Epithelial cell of proximal tubule (primary cell): ENCODE data around the gene TRPC4. TPM values are rescaled to one million over a fixed set of nuclear protein-coding genes. Genes with fewer than 3 reads are reported as not detected.
"Not testable (repeated sequence)": the region's sequence is repeated elsewhere in the genome, so short reads cannot be mapped to it uniquely, and the experiment has no call there.

Experiments
- DNase-seq: peaks from one replicate; pipeline ENCODE4 v3.0.0-alpha.2; 2011; ENCODE audit warnings: low read depth
- H3K4me3 ChIP-seq: 2 replicates; pipeline ENCODE4 v1.5.1; 2011; ENCODE audit warnings: low read depth, mild to moderate bottlenecking, low read length
- total RNA-seq: library from RNA; depleted of rRNA; stranded (reverse); fragments of >200 nt; gene quantifications from 2 replicates; pipeline ENCODE4 v1.2.3, GENCODE V29; 2015
- TF ChIP-seq, protein P1 (sequence below): conservative IDR thresholded peaks from 2 replicates; pipeline ENCODE4 v1.5.1; 2012; ENCODE audit warnings: low read depth, mild to moderate bottlenecking, low read length

Gene TRPC4
- total RNA-seq, 1 donor from 2014 or later, result 2.4 TPM

DNA sequence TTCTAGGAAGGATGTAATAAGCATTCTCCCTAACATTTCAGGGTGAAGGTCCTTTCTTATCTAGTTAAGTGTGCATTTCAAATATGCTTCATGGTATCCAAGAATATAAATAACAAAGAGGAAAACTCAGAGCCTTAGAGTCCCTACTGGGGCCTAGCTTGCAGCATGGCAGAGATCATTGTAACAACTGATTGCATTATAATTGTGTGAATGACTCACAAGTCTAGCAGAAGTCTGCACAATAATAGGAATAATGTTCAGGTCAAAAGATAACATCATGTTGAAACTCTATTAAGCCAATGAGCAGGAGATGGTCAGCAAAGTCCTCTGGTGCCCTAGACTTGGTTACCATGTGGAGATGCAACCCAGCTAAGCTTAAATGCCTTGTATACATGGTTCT lies 274.4 kb downstream of the TRPC4 start:
- DNase-seq, result no peak
- TF ChIP-seq, protein P1, sequence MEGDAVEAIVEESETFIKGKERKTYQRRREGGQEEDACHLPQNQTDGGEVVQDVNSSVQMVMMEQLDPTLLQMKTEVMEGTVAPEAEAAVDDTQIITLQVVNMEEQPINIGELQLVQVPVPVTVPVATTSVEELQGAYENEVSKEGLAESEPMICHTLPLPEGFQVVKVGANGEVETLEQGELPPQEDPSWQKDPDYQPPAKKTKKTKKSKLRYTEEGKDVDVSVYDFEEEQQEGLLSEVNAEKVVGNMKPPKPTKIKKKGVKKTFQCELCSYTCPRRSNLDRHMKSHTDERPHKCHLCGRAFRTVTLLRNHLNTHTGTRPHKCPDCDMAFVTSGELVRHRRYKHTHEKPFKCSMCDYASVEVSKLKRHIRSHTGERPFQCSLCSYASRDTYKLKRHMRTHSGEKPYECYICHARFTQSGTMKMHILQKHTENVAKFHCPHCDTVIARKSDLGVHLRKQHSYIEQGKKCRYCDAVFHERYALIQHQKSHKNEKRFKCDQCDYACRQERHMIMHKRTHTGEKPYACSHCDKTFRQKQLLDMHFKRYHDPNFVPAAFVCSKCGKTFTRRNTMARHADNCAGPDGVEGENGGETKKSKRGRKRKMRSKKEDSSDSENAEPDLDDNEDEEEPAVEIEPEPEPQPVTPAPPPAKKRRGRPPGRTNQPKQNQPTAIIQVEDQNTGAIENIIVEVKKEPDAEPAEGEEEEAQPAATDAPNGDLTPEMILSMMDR, result no peak
- no peak overlapping the region for H3K4me3 ChIP-seq

DNA sequence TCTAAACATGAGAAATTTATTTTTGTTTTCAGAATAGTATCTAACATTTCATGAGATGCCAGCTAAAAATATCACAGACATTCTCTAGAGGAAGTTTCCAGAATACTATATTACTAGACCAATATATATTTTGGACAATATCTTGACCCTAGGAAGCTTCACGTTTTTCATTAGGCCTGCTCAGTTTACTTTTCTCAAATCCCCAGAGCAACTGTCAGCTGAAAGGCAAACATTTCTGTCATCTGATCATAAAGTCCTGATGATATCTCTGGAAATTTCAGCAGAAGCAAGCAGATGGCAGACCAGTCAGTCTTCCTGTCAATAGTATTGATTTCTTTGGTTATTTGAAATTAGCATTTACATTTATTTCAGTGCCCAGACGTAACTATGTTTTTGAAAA lies 275.0 kb downstream of the TRPC4 start:
- DNase-seq, result no peak
- TF ChIP-seq, protein P1, result no peak
- H3K4me3 ChIP-seq, result no peak overlapping the region

DNA sequence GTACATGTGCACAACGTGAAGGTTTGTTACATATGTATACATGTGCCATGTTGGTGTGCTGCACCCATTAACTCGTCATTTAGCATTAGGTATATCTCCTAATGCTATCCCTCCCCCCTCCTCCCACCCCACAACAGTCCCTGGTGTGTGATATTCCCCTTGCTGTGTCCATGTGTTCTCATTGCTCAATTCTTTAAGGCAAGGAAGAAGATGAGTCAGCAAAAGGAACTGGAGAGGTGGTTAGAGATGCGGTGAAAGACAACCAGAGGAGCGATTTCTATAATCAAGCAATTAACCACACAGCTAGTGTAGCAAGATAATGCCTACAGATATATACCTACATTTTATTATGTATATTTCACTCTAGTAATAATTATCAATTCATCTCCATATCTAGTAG lies 280.2 kb downstream of the TRPC4 start:
- not testable (repeated sequence) for H3K4me3 ChIP-seq, DNase-seq

DNA sequence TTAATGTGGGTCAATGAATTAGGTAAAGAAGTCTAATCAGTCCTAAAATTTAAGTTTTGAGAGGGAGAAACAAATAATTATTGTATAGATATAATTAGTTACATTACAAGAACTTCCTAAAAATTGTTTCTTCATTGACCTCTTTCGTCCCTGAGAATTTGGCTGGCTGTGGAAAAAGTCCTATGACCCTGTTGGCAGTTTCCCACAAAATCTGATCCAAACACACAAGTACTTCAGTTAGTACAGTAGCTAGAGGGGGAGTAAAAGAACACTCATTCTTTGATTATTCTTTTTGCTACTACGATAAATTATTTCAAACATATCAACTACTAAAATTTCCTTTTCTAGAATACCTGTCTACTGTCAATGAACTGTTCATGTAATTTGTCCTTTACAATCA lies 282.3 kb downstream of the TRPC4 start:
- TF ChIP-seq, protein P1, result no peak
- DNase-seq, result no peak
- H3K4me3 ChIP-seq, result no peak overlapping the region
